Duodenal mucosa (tissue), 2 donors: Measurements from ENCODE around the gene PCIF1.
"Not testable (repeated sequence)": the region's sequence is repeated elsewhere in the genome, so short reads cannot be mapped to it uniquely, and the experiment has no call there.

Experiments used
- H3K27ac ChIP-seq: one replicate; pipeline ENCODE4 v1.7.0; 2013; ENCODE audit warnings: low read depth, low read length
- H3K27me3 ChIP-seq, 2 donors: one replicate each; pipeline ENCODE4 v1.7.0; 2013; ENCODE audit warnings: low read length in 2 of 2, control low read depth in 1 of 2; ENCODE audit not compliant: insufficient read depth in 2 of 2, control insufficient read depth in 1 of 2
- H3K36me3 ChIP-seq, 2 donors: one replicate each; pipeline ENCODE4 v1.7.0; 2013; ENCODE audit warnings: low read length in 2 of 2, control low read depth in 1 of 2; ENCODE audit not compliant: insufficient read depth in 2 of 2, control insufficient read depth in 1 of 2
- H3K4me1 ChIP-seq, 2 donors: one replicate each; pipeline ENCODE4 v1.7.0; 2013; ENCODE audit warnings: low read length in 2 of 2, control low read depth in 1 of 2; ENCODE audit not compliant: insufficient read depth in 2 of 2, control insufficient read depth in 1 of 2
- H3K4me3 ChIP-seq, 2 donors: one replicate each; pipeline ENCODE4 v1.7.0; 2013; ENCODE audit warnings: low read length in 2 of 2, low read depth in 1 of 2
- H3K9ac ChIP-seq, 2 donors: one replicate each; pipeline ENCODE4 v1.7.0; 2013; ENCODE audit warnings: low read length in 2 of 2, low read depth in 1 of 2
- H3K9me3 ChIP-seq, 2 donors: one replicate each; pipeline ENCODE4 v1.7.0; 2013; ENCODE audit warnings: low read length in 2 of 2, control low read depth in 1 of 2; ENCODE audit not compliant: control insufficient read depth in 1 of 2

Gene PCIF1

DNA sequence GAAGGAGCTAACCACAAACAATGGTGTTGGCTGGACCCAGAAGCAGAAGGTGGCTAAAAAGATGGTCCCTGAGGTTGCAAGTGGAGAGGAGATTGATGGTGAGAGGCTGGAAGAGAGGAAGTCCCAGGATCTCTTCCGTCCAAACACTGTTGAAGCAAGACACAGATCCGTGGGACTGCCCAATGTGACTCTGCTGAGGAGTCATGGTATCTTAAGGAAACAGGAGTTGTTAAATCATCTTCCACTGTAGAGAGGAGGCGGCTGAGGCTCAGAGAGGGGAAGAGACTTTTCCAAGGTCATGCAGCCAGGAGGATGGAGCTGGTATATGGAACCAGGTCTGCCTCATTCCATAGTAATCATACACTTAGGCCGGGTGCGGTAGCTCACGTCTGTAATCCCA is 41.6 kb downstream of the PCIF1 start:
- Histone ChIP-seq H3K4me1 (peaks cover 0 to 6% of the 10 kb centered on the region in 2 donors), H3K9me3 (no peaks in the 10 kb centered on the region), H3K36me3 (no peaks in the 10 kb centered on the region), H3K4me3 (no peak overlapping the region), H3K9ac (no peak overlapping the region), H3K27ac (no peak overlapping the region), H3K27me3 (no peaks in the 10 kb centered on the region)

DNA sequence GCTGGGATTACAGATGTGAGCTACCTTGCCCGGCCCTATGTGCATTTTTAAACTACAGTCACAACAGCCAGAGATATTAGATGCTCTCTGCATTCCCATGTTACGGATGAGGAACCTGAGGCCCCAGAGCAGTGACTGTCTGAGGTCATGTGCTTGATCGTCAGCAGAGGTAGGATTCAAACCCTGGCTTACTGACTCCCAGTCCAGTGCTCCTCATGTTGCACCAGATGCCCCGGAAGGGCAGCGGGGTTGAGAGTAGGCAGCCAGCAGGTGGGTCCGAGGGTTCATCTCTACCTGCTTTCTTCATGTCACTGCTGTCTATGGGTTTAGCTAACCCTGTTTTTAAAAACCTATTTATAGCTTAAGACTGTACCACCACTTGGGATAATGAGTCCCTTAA is 46.8 kb downstream of the PCIF1 start:
- Histone ChIP-seq H3K36me3 (no peaks in the 10 kb centered on the region), H3K4me1 (no peaks in the 10 kb centered on the region), H3K27me3 (peaks cover 0 to 4% of the 10 kb centered on the region in 2 donors)

DNA sequence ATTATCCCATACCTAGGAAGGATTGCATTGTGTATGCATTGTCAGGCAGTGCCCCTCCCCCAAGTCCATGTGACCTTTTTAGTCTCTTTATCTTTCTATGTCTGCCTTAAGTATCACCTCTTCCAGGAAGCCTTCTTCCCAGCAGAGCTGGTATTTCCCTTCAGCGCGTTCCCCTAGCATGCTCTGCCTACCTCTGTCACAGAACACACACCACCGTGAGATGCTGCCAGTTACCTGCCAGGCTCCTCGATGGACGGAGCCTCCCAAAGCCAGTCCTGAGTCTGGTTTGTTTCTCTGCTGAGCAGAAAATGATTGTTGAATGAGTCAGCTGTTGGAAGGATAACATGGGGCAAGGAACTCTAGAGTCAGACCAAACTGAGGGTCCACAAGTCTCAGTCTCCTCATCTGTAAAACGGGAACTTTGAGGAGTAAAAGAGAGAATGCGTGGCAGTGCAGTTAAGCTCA is 48.8 kb downstream of the PCIF1 start:
- Histone ChIP-seq H3K27me3 (peaks cover 0 to 4% of the 10 kb centered on the region in 2 donors), H3K9me3 (no peaks in the 10 kb centered on the region), H3K4me3 (no peak overlapping the region), H3K27ac (no peak overlapping the region), H3K36me3 (no peaks in the 10 kb centered on the region), H3K9ac (no peak overlapping the region), H3K4me1 (no peaks in the 10 kb centered on the region)

More for the DNA sequence above, 46.8 kb downstream of the PCIF1 start:
- Histone ChIP-seq H3K27ac (no peak overlapping the region), H3K4me3 (no peak overlapping the region), H3K9ac (no peak overlapping the region), H3K9me3 (no peaks in the 10 kb centered on the region)

DNA sequence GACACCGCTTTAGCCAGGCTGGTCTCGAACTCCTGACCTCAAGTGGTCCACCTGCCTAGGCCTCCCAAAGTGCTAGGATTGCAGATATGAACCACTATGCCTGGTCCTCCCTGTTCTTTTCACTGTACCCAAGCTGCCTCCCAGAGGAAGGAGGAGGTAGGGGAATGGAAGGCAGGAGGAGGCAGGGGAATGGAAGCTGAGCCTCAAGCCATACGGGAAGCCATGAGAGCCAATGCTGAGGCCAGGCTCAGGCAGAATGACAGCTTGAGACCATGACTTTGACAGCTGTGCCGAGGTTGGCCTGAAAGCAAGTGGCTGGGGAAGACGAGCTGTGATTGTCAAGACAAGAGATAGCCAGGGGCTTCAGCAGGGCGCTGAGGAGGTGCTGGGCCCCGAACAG is 51.1 kb downstream of the PCIF1 start:
- no peaks in the 10 kb centered on the region for H3K36me3 ChIP-seq
- H3K27me3 ChIP-seq: peaks cover 0 to 4% of the 10 kb centered on the region in 2 donors
- no peak overlapping the region for H3K9ac ChIP-seq
- H3K27ac ChIP-seq: no peak overlapping the region
- no peak overlapping the region for H3K4me3 ChIP-seq
- H3K4me1 ChIP-seq: no peaks in the 10 kb centered on the region
- no peaks in the 10 kb centered on the region for H3K9me3 ChIP-seq

DNA sequence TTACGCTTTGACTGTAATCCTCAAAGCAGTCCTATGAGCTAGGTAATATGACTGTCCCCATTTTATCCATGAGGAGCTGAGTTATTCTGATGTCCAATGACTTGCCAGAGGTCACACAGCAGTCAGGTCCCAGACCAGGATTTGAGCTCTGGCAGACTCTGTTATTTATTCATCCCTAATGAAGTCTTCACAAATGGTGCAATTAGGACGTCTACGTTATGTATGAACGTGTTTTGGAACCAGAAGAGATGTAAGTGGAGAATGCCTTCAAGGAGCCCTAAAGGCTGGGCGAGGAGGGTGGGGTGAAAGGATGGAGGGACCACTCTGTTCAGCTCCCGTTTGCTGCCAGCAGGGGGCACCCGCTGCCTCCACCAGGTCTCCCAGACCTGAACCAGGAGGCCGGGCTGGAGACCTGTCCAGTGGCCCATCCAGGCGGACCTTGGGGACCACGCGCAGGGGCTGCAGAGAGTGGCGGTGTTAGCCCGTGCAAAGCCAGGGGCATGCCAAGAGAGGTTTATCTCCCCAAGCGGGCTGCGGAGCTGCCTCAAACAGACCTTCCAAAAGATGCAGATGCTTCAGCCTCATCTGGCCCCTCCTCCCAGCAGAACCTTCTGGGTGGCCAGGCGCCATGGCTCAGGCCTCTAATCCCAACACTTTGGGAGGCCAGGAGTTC is 52.8 kb downstream of the PCIF1 start:
- Histone ChIP-seq H3K9me3 (no peaks in the 10 kb centered on the region), H3K36me3 (no peaks in the 10 kb centered on the region), H3K27me3 (peaks cover 0 to 4% of the 10 kb centered on the region in 2 donors), H3K27ac (no peak overlapping the region), H3K4me3 (no peak overlapping the region), H3K4me1 (no peaks in the 10 kb centered on the region), H3K9ac (no peak overlapping the region)

DNA sequence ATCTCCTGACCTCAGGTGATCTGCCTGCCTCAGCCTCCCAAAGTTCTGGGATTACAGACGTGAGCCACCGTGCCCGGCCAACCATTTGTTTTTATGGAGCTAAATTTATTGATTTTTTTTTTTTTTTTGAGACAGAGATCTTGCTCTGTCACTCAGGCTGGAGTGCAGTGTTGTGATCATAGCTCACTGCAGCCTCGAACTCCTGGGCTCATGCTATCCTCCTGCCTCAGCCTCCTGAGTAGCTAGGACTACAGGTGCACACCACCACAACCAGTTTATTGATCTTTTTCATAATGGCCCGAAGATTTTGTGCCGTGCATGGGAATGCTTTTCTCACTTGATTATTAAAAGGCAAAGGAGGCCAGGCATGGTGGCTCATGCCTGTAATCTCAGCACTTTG is 54.3 kb downstream of the PCIF1 start:
- not testable (repeated sequence) for H3K36me3 ChIP-seq, H3K4me1 ChIP-seq, H3K9ac ChIP-seq, H3K4me3 ChIP-seq, H3K27ac ChIP-seq, H3K9me3 ChIP-seq, H3K27me3 ChIP-seq

DNA sequence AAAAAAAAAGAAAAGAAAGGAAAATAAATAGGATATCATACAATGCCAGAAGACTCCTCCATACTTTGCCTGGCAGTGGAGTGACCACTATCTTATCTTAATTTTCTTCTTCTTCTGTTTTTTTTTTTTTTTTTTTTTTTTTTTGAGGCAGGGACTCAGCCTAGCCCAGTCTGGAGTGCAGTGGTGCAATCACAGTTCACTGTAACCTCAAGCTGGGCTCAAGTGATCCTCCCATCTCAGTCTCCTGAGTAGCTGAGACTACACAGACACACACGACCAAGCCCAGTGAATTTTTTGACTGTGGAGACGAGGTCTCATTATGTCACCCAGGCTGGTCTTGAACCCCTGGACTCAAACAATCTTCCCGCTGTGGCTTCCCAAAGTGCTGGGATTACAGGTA is 57.1 kb downstream of the PCIF1 start:
- no peak overlapping the region for H3K9ac ChIP-seq
- H3K36me3 ChIP-seq: no peaks in the 10 kb centered on the region
- no peaks in the 10 kb centered on the region for H3K27me3 ChIP-seq
- H3K9me3 ChIP-seq: no peaks in the 10 kb centered on the region
- H3K4me1 ChIP-seq: no peaks in the 10 kb centered on the region
- H3K4me3 ChIP-seq: no peak overlapping the region
- no peak overlapping the region for H3K27ac ChIP-seq

DNA sequence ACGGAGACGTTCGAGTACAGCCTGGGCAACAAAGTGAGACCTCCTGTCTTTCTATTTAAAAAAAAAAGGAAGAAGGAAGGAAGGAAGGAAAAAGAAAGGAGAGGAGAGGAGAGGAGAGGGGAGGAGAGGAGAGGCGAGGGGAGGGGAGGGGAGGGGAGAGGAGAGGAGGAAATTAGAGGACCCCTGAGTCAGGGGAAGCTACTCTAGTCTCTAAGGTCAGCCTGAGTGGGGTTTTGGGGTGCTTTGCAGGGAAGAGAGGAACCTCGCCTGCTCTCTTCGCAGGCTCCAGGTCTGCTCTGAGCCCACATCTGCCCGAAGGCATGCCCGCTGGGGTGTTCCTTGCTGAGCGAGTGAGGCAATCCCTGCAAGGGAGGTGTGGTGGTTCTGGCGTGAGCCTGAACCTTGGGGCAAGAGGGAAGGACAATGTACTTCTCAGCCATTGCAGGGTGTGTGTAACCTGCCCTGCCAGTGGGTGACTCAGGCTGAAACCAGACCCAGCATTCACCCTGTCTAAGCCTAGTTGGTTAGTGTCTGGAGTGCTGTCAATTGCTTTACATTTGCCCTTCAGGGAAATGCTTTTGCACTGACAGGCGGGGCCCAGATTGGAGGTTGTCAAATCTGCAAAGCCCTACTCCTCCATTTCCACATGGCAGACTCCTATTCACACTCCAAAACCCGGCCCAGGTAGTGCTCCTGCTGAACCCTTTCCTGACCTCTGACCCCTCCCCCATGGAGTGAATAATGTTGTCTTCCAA is 58.9 kb downstream of the PCIF1 start:
- Histone ChIP-seq H3K9me3 (no peaks in the 10 kb centered on the region), H3K4me1 (no peaks in the 10 kb centered on the region), H3K36me3 (no peaks in the 10 kb centered on the region), H3K27me3 (no peaks in the 10 kb centered on the region), H3K4me3 (no peak overlapping the region), H3K27ac (no peak overlapping the region), H3K9ac (no peak overlapping the region)

DNA sequence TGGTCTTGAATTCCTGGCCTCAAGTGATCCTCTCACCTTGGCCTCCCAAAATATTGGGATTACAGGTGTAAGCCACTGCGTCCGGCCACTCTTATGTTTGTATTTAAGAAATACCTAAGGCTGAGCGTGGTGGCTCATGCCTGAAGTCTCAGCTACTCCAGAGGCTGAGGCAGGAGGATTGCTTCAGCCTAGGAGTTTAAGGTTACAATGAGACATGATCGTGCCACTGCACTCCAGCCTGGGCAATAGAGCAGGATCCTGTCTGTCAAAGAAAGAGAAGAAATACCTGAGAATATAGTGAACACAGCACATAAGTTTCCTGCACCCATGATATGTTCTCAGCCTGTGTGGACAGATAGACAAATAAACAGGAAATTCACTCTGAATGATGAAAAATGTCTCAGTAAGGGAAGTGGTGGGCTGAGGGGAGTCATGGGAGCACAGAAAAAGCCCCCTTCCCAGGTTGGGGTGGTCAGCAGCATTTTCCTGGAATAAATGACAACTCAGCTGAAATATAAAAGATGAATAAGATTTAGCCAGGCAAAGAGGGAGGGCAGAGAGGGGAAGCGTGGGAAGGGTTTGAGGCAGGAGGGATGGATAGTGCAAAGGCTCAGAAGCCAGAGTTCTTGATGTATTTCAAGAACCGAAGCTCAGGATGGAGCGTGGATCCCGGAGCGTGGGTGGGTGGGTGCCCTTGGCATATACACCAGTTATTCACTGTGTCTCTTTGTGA is 60.4 kb downstream of the PCIF1 start:
- Histone ChIP-seq H3K27me3 (no peaks in the 10 kb centered on the region), H3K4me1 (no peaks in the 10 kb centered on the region), H3K9me3 (no peaks in the 10 kb centered on the region), H3K27ac (no peak overlapping the region), H3K36me3 (no peaks in the 10 kb centered on the region), H3K4me3 (no peak overlapping the region), H3K9ac (no peak overlapping the region)

DNA sequence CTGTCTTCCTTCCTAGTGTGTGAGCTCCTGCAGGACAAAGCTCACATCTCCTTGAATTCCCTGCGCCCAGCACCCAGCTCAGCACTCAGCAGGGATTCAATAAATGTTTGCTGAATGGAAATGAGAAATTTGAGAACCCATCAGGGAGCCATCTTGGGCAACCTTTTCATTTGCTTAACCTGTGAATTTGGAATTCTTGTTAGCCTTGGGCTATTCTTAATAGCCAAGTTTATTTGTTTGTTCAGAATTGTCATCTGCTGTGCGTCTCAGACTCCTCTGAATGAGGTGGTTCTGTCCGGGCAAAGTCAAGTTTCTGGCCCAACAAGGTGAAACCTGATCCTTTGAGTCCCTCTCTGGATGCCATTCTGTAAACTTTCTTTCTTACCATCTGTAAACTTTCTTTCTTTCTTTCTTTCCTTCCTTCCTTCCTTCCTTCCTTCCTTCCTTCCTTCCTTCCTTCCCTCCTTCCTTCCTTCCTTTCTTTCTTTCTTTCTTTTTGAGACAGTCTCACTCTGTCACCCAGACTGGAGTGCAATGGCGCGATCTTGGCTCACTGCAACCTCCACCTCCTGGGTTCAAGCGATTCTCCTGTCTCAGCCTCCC is 61.1 kb downstream of the PCIF1 start:
- H3K27ac ChIP-seq, H3K27me3 ChIP-seq, H3K4me3 ChIP-seq, H3K36me3 ChIP-seq, H3K9me3 ChIP-seq, H3K9ac ChIP-seq, H3K4me1 ChIP-seq: not testable (repeated sequence)
